ENCODE data around the gene NELFB.
A peak's percentile ranks its signal among the peaks of the same experiment; 100 is the strongest.
"Not testable (repeated sequence)": the region's sequence is repeated elsewhere in the genome, so short reads cannot be mapped to it uniquely, and the experiment has no call there.

Gene NELFB

DNA sequence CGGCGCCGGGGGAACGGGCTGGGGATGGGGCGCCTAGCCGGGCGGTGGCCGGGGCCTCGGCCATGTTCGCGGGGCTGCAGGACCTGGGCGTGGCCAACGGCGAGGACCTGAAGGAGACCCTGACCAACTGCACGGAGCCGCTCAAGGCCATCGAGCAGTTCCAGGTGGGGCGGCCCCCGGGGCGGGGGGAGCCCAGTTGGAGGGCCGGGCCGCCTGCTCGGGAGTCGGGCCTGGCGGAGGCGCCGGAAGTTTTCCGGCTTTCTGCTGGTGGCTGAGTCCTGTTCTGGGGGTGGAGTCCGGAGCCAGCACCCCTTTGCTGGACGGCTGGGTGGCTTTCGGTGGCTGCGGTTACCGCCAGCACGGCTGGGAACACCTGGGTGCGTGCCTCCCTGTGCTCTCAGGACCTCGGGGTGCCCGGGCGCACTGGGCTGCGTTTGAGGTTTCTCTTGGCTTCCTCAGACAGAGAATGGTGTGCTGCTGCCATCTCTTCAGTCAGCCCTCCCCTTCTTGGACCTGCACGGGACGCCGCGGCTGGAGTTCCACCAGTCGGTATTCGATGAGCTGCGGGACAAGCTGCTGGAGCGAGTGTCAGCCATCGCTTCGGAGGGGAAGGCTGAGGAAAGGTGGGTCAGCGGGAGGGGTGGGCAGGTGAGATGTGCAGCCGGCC, 454 bp downstream of the NELFB start:
- TF ChIP-seq CTCF (IDR thresholded peaks at IDR 0.05; ENCODE audit: borderline replicate concordance, insufficient read depth, low read depth, low read length), result no peak
- peak overlapping the region; percentile 99 for H3K4me3 ChIP-seq (ENCODE audit: low read depth, low read length)

- peak overlapping the region; percentile 99 for H3K4me3 ChIP-seq (ENCODE audit: low read depth, low read length)
- TF ChIP-seq CTCF (IDR thresholded peaks at IDR 0.05; ENCODE audit: borderline replicate concordance, insufficient read depth, low read depth, low read length), result no peak
These were observed 1.2 kb downstream of the NELFB start for GRCh38 chr9:137256362-137256761.

GRCh38 chr9:137256856-137257255, 1.7 kb downstream of the NELFB start:
- no peak for TF ChIP-seq CTCF (IDR thresholded peaks at IDR 0.05; ENCODE audit: borderline replicate concordance, insufficient read depth, low read depth, low read length)
- H3K4me3 ChIP-seq (ENCODE audit: low read depth, low read length), result no peak overlapping the region

GRCh38 chr9:137262173-137262908, 7.2 kb downstream of the NELFB start:
- TF ChIP-seq CTCF (IDR thresholded peaks at IDR 0.05; ENCODE audit: borderline replicate concordance, insufficient read depth, low read depth, low read length), result peak; percentile 28; the same call in 1 of the 2 replicates
- not testable (repeated sequence) for H3K4me3 ChIP-seq (ENCODE audit: low read depth, low read length)

DNA sequence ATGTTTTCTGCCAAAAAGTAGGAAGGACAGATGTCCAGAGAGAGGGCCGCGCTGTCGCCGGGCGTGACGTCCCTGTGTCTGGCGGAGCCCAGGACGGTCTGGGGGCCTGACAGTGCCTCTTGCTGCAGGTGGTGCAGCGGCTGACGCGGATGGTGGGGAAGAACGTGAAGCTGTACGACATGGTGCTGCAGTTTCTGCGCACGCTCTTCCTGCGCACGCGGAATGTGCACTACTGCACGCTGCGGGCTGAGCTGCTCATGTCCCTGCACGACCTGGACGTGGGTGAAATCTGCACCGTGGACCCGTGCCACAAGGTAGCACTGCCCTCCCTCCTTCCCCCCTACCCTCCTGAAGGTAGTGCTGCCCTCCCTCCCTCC, 7.8 kb downstream of the NELFB start:
- no peak for TF ChIP-seq CTCF (IDR thresholded peaks at IDR 0.05; ENCODE audit: borderline replicate concordance, insufficient read depth, low read depth, low read length)

GRCh38 chr9:137263506-137263905, 8.4 kb downstream of the NELFB start:
- H3K4me3 ChIP-seq (ENCODE audit: low read depth, low read length), result no peak overlapping the region
- no peak for TF ChIP-seq CTCF (IDR thresholded peaks at IDR 0.05; ENCODE audit: borderline replicate concordance, insufficient read depth, low read depth, low read length)

More for the DNA sequence above, 7.8 kb downstream of the NELFB start:
- no peak overlapping the region for H3K4me3 ChIP-seq (ENCODE audit: low read depth, low read length)

GRCh38 chr9:137264067-137264466, 8.9 kb downstream of the NELFB start:
- no peak overlapping the region for H3K4me3 ChIP-seq (ENCODE audit: low read depth, low read length)
- no peak for TF ChIP-seq CTCF (IDR thresholded peaks at IDR 0.05; ENCODE audit: borderline replicate concordance, insufficient read depth, low read depth, low read length)

Data from GM12875 (cell line).